HG03460 (cell line): ENCODE measurements around the gene HHATL.

Experiments
- ATAC-seq: cut with Tn5 transposase; IDR thresholded peaks from one replicate; pipeline ENCODE4 v1.9.1; 2021; ENCODE audit not compliant: unreplicated experiment

HHATL gene

GRCh38 chr3:42699511-42699971 is 3.1 kb downstream of the HHATL start:
- no peak for ATAC-seq

GRCh38 chr3:42698911-42699230 is 3.7 kb downstream of the HHATL start:
- no peak for ATAC-seq

GRCh38 chr3:42698216-42698910 is 4.2 kb downstream of the HHATL start:
- ATAC-seq = no peak

GRCh38 chr3:42697289-42698051 is 5.1 kb downstream of the HHATL start:
- no peak for ATAC-seq

- no peak for ATAC-seq
Observed at GRCh38 chr3:42696356-42697288, 6.0 kb downstream of the HHATL start.

GRCh38 chr3:42694366-42694765 is 8.2 kb downstream of the HHATL start:
- ATAC-seq = no peak

GRCh38 chr3:42693530-42693930 is 9.1 kb downstream of the HHATL start:
- ATAC-seq = no peak

- ATAC-seq = no peak
Observed at GRCh38 chr3:42692667-42693529, 9.7 kb downstream of the HHATL start.

GRCh38 chr3:42691816-42692666 is 10.6 kb downstream of the HHATL start:
- no peak for ATAC-seq

- ATAC-seq = no peak
Observed at GRCh38 chr3:42690766-42691680, 11.6 kb downstream of the HHATL start.

GRCh38 chr3:42690191-42690590 is 12.4 kb downstream of the HHATL start:
- ATAC-seq = no peak

GRCh38 chr3:42689421-42690014 is 13.1 kb downstream of the HHATL start:
- ATAC-seq = no peak

GRCh38 chr3:42688487-42689420 is 13.8 kb downstream of the HHATL start:
- ATAC-seq = no peak

GRCh38 chr3:42688016-42688415 is 14.6 kb downstream of the HHATL start:
- no peak for ATAC-seq

- no peak for ATAC-seq
Observed at GRCh38 chr3:42686832-42687650, 15.6 kb downstream of the HHATL start.
